Spleen (tissue), 11 donors: ENCODE data around the gene RGS6. TPM values are rescaled to one million over a fixed set of nuclear protein-coding genes. Genes with fewer than 3 reads are reported as not detected.

Experiments used
- DNase-seq: peaks from one replicate; pipeline ENCODE4 v3.0.0-alpha.2; 2020
- H3K27ac ChIP-seq, 8 donors: fragments of 200-600 bp; sonication (generic) in 7 of 8; 1 replicate in 4 of 8; 2 replicates in 4 of 8; pipeline versions ENCODE4 v1.5.0 to v1.8.0; 2016 to 2021; ENCODE audit warnings: inconsistent platforms in 4 of 8, mild to moderate bottlenecking in 4 of 8, moderate library complexity in 1 of 8
- H3K27me3 ChIP-seq, 7 donors: fragments of 200-600 bp; sonication (generic) in 6 of 7; replicated peaks in 1 of 7; 1 replicate in 4 of 7; 2 replicates in 3 of 7; pipeline versions ENCODE4 v1.5.0 to v1.8.0; 2016 to 2021; ENCODE audit warnings: inconsistent platforms in 3 of 7, mild to moderate bottlenecking in 1 of 7
- H3K36me3 ChIP-seq, 6 donors: fragments of 200-600 bp; sonication (generic) in 5 of 6; 1 replicate in 4 of 6; 2 replicates in 2 of 6; pipeline versions ENCODE4 v1.5.0 to v1.8.0; 2016 to 2021; ENCODE audit warnings: inconsistent platforms in 2 of 6
- H3K4me1 ChIP-seq, 6 donors: fragments of 200-600 bp; sonication (generic) in 5 of 6; 1 replicate in 3 of 6; 2 replicates in 3 of 6; pipeline versions ENCODE4 v1.5.0 to v1.8.0; 2016 to 2021; ENCODE audit warnings: inconsistent platforms in 3 of 6
- H3K4me3 ChIP-seq, 8 donors: fragments of 200-600 bp; sonication (generic) in 7 of 8; 1 replicate in 4 of 8; 2 replicates in 4 of 8; pipeline versions ENCODE4 v1.5.0 to v1.8.0; 2016 to 2021; ENCODE audit warnings: inconsistent platforms in 4 of 8, mild to moderate bottlenecking in 4 of 8, moderate library complexity in 2 of 8
- H3K9me3 ChIP-seq, 8 donors: fragments of 200-600 bp; sonication (generic) in 7 of 8; 1 replicate in 4 of 8; 2 replicates in 4 of 8; pipeline versions ENCODE4 v1.5.0 to v1.8.0; 2016 to 2021; ENCODE audit warnings: inconsistent platforms in 4 of 8
- CTCF ChIP-seq, 11 experiments: fragments of 200-600 bp in 7 of 11; fragments of 450-650 bp in 4 of 11; sonication (generic) in 4 of 11; IDR thresholded peaks in 8 of 11; conservative IDR thresholded peaks in 3 of 11; 1 replicate in 7 of 11; 2 replicates in 4 of 11; pipeline versions ENCODE4 v1.4.0 to v1.8.0; 2016 to 2021; ENCODE audit warnings: antibody characterized with exemption in 11 of 11, inconsistent platforms in 4 of 11, mild to moderate bottlenecking in 1 of 11
- POLR2A ChIP-seq, 3 donors: fragments of 450-650 bp; IDR thresholded peaks; one replicate each; pipeline ENCODE4 v1.5.1; 2017; ENCODE audit warnings: antibody characterized with exemption in 3 of 3, mild to moderate bottlenecking in 1 of 3
- POLR2AphosphoS5 ChIP-seq, 3 donors: sonication (generic); formaldehyde crosslinking; IDR thresholded peaks; one replicate each; pipeline ENCODE4 v1.5.1; 2017; ENCODE audit warnings: antibody characterized with exemption in 3 of 3
- WGBS, 5 donors: extraction: QIAGEN DNeasy Blood & Tissue Kit in 3 of 5; methylation state at CpG; one replicate each; pipeline versions ENCODE4 v1.1.5 to v1.1.7; 2013 to 2018; 5-methylcytosine and 5-hydroxymethylcytosine counted together
- intact Hi-C: fragments of 100-400 bp; cut with DNase I; formaldehyde crosslinking; loops from one replicate; pipeline ENCODE4 v1.15.0; 2023; ENCODE audit warnings: low total_unique reads
- microRNA-seq, 3 donors: library from miRNA; unstranded; fragments of <30 nt; microRNA quantifications; one replicate each; pipeline versions ENCODE4 to v1.1.0, GENCODE V29; 2019 to 2020
- polyA plus RNA-seq, 3 donors: library from polyadenylated mRNA; stranded (reverse); fragments of 200-250 nt; gene quantifications; one replicate each; pipeline ENCODE4 v1.2.1, GENCODE V29; 2013
- small RNA-seq, 4 donors: library from RNA; depleted of rRNA; stranded (forward); fragments of <200 nt; gene quantifications; one replicate each; pipeline ENCODE3, GENCODE V24; 2016
- total RNA-seq, 7 donors: library from RNA; depleted of rRNA in 3 of 7; stranded (reverse); fragments of >200 nt in 3 of 7; fragmentation: NEBNext Ultra II Directional in 4 of 7; extraction: Animal tissue kit (Norgen Biotek cat#: 25700) in 4 of 7; gene quantifications; one replicate each; pipeline versions ENCODE4 v1.1.0 to v1.2.1, GENCODE V29; 2016 to 2021
- donor health status: healthy with polysubstance abuse.
- donor health status: DM: no; HTN: no; CAD: no; lungs with moderate emphysema.
- donor health status: DM: no; HTN: no; CAD: no.
- donor health status: Bipolar disorder and iron deficiency.
- donor health status: healthy.
- donor health status: DM: no; HTN: no; CAD: no.
- donor health status: DM: yes; HTN: yes; CAD: no.

RGS6 gene
- total and polyA plus RNA-seq, 10 donors: 0.20 to 8.1 (median 2.3) TPM

GRCh38 chr14:72614891-72615415, 682.7 kb downstream of the RGS6 start:
- no peak for TF ChIP-seq POLR2A (IDR thresholded peaks at IDR 0.05)
- TF ChIP-seq CTCF (IDR thresholded peaks at IDR 0.05 in 8 of 11, conservative IDR thresholded peaks at IDR 0.05 in 3 of 11): no peak
- TF ChIP-seq POLR2AphosphoS5 (IDR thresholded peaks at IDR 0.05): no peak
- Histone ChIP-seq H3K27ac (peak overlapping the region; percentile 38 to 83 (median 73)), H3K27me3 (no peaks in the 10 kb centered on the region), H3K9me3 (no peaks in the 10 kb centered on the region), H3K36me3 (no peaks in the 10 kb centered on the region), H3K4me1 (peaks cover 13 to 67% (median 49%) of the 10 kb centered on the region in 6 donors), H3K4me3 (peak overlapping the region in 1 of 8 donors; percentile 5)
- intact Hi-C loops: loop anchor here (10.0 kb wide), 1 partner anchor 280 kb away; the partner anchor contains the start of gene DPF3
- no peak for DNase-seq
- 75 to 85% (median 77%) methylated on average over 10 to 11 of the region's 11 CpGs for WGBS, 5 donors

GRCh38 chr14:72615451-72616121, 683.4 kb downstream of the RGS6 start:
- Histone ChIP-seq H3K27ac (peak overlapping the region; percentile 38 to 83 (median 73)), H3K4me1 (peaks cover 13 to 67% (median 49%) of the 10 kb centered on the region in 6 donors), H3K27me3 (no peaks in the 10 kb centered on the region), H3K9me3 (no peaks in the 10 kb centered on the region), H3K36me3 (no peaks in the 10 kb centered on the region), H3K4me3 (peak overlapping the region in 1 of 8 donors; percentile 5)
- TF ChIP-seq POLR2A (IDR thresholded peaks at IDR 0.05) (no peak), POLR2AphosphoS5 (IDR thresholded peaks at IDR 0.05) (peak; percentile 12 to 49 (median 38)), CTCF (IDR thresholded peaks at IDR 0.05 in 8 of 11, conservative IDR thresholded peaks at IDR 0.05 in 3 of 11) (no peak)
- no peak for DNase-seq
- WGBS, 5 donors: 53 to 76% (median 68%) methylated on average over 9 of the region's 9 CpGs
- intact Hi-C loops: loop anchor here (10.0 kb wide), 1 partner anchor 279 kb away; the partner anchor contains the start of gene DPF3

Small RNAs within 50 kb of the gene (microRNA-seq; reads per million reads assigned to microRNA genes)
- gene MIR7843: 0 reads per million in 3 donors

Small RNAs within 50 kb of the gene (small RNA-seq; reads per million reads assigned to genes)
- gene MIR7843: 0 reads per million in 4 donors
- gene RF00019: 0 reads per million in 4 donors
